GM21786 (cell line): Measurements from ENCODE around the gene CDKL2.
"Not testable (repeated sequence)": the region's sequence is repeated elsewhere in the genome, so short reads cannot be mapped to it uniquely, and the experiment has no call there.

ENCODE experiments used
- ATAC-seq: cut with Tn5 transposase; IDR thresholded peaks from one replicate; pipeline ENCODE4 v1.9.1; 2021; ENCODE audit not compliant: unreplicated experiment

CDKL2 gene

GRCh38 chr4:75630174-75630936, at the start of gene CDKL2:
TSS of gene CDKL2 (minus strand) at chr4:75630528. CDS start at chr4:75625988, 4,540 bp downstream.
- peak; percentile 100 for ATAC-seq

DNA sequence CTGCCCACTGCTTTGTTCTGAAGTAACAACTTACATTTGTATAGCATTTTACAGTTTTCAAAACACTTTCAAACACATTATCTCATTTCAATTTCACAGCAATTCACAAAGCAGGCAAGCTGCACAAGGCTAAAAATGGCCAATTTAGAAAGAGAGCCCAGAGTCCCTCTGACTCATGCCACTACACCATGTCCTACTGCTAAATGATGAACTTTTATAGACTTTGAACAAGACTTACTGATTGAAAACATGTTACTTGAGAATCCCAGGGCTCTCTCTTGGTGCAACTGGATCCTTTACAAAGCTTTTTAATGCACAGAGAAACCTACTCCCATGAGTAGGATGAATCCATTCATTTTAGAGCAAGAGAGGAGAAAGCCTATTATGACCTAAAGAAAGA, 48.6 kb upstream of the CDKL2 start:
- no peak for ATAC-seq

GRCh38 chr4:75678473-75678872, 48.1 kb upstream of the CDKL2 start:
- ATAC-seq: no peak

DNA sequence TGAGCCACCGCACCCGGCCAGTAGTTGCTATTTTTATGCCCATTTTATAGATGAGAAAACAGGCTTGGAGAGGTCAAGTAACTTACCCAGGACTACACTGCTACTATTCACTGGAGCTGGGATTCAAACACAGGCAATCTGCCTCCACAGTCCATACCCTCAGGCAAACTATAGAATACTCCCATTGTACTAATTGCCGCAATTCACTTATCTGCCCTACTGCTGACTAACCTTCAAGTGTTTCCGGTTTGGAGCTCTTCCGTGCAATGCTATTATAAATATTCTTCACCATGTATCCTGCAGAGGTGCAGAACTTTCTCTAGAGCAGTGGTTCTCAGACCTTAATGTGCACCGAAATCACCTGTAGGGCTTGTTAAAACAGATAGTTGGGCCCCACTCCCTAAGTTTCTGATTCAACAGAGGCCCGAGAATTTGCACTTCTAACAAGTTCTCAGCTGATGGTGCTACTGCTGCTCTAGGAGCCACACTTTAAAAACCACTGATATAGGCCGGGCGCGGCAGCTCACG, 44.7 kb upstream of the CDKL2 start:
- ATAC-seq: no peak

GRCh38 chr4:75673959-75674328, 43.6 kb upstream of the CDKL2 start:
- no peak for ATAC-seq

- ATAC-seq: peak; percentile 91
Measured at GRCh38 chr4:75673027-75673958, 43.0 kb upstream of the CDKL2 start, which contains the start of gene G3BP2. TSS of gene G3BP2 (minus strand) at chr4:75673411. CDS start at chr4:75662025, 11,386 bp downstream.

DNA sequence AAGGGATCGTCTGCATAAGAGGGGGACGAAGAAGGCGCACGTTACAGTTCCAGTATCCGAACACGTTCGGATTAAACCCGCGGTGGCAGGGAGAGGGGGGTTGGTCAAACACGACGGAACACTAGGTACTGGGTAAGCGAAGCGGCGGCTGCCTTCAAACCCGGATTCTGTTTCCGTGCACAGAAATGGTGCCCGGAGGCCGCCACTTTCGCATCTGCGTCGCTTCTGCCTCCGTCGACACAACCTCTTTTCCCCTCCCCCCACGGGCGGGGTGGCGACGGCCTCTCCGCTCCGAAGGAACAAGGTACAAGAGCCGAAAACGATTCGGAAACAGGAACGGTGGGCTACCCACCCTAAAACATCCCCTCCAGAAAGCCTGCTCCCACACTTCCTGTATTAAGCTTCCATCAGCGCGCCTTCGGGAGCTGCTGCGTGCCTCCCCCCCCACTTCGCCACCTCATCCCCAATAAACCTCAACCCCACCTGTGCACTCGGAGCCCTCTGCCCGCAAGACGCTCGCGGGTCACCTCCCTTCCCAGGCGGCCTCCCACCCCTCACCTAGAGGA, 42.2 kb upstream of the CDKL2 start:
- ATAC-seq: peak; percentile 21

DNA sequence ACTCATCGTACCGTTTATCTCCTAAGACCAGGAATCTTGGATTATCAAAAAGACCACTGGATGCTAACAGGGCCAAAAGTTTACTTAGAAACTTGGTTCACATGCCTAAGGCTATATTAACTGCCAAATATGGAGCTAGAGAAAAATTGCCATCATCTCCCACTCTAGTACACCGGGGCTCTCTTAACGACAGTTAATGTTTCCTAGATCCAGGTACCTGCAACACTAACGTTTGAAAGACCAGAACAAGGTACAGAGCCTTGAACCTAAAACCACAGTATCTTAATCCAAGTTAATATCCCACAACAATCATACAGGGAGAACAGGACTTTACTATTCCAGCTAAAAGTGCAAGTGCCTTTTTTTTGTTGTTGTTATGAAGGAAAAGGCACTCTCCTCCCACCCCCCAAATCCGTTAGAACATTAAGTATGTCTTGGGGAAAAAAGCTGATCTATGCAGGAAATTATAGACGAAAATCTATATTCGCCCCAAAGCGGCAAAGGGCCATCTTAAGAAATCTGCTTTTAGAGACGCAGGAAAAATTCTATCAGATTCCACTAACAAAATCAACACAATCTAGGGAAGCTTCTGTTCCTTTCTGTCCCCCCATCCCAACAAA, 41.6 kb upstream of the CDKL2 start:
- ATAC-seq: no peak

- ATAC-seq: no peak
Measured at GRCh38 chr4:75668596-75668995, 38.3 kb upstream of the CDKL2 start.

- not testable (repeated sequence) for ATAC-seq
Measured at GRCh38 chr4:75667636-75668035, 37.3 kb upstream of the CDKL2 start.

DNA sequence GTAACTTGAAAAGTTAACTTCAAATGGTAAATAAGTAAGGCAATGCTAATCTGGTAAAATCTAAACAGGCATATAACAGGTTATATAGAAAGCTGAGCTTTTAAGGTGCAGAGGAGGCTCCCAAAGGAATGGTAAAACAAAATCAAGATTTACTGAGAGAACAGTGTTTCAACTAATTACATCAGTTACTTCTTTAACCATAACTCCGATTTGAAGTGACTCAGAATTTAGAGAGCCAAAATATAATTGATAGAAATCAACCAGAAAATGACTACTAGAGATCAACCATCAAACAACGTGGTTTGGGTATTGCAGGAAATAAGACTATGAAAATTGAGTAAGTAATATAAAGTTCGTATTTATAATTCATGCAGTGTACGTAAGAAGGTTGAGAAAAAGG, 36.0 kb upstream of the CDKL2 start:
- ATAC-seq: no peak

DNA sequence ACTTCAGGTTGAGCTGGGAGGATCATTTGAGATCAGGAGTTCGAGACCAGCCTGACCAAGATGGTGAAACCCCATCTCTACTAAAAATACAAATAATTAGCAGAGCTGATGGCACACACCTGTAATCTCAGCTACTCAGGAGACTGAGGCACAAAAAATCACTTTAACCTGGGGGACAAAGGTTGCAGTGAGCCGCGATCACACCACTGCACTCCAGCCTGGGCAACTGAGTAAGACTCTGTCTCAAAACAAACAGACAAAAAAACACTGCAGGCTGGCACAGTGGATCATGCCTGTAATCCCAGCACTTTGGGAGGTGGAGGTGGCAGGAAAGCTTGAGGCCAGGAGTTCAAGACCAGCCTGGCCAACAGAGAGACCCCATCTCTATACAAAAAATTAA, 34.3 kb upstream of the CDKL2 start:
- not testable (repeated sequence) for ATAC-seq

GRCh38 chr4:75662626-75663025, 32.3 kb upstream of the CDKL2 start:
- no peak for ATAC-seq

DNA sequence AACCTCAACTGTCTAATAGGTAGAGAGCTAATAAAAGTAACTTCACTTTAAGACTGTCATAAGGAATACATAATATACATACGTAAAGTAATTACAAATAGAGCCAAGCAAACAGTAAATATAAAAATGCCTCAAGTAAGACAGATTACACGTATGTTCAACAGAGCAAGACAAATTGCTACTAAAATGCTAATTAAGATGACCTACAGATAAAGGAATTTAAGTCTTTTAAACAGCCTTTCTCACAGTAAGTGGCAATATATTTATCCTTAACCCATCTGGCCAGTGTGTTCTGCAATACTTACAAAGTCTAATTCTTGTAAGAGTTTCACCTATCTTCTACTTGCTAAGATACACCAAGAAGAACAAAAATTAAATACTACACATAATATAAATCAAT, 30.2 kb upstream of the CDKL2 start:
- ATAC-seq: no peak

- no peak for ATAC-seq
Measured at GRCh38 chr4:75659512-75660031, 29.2 kb upstream of the CDKL2 start.

- ATAC-seq: no peak
Measured at GRCh38 chr4:75658876-75659275, 28.5 kb upstream of the CDKL2 start.

- ATAC-seq: no peak
Measured at GRCh38 chr4:75655562-75655961, 25.2 kb upstream of the CDKL2 start.

- no peak for ATAC-seq
Measured at GRCh38 chr4:75654905-75655304, 24.6 kb upstream of the CDKL2 start.

DNA sequence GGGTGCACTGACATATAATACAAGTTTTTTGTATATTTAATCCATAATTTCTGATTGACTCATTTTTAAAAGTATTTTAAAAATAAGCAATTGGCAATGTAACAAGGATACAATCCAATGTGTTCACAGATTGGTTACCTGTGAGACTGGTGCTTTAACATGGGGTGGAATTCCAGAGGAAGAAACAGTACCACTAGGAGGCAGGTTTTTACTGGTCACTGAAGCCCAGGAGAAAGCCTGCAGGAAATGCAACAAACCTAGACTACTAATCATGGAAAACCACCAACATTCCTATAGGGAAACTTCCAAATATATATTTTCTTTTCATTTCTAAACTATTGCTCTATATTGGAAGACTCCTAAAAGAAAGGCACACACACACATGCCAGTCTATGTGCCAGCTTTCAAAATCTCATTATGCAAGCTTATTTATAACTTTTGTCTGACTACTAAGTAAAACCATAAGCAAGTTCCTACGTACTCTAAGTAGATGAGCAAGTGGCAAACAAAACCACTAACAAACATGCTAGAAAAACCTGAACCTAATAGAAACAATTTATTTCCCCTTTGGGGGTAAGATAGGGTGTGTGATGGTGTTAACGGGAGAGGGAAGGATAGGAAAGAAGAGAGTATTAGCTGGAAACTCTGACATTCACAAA, 23.6 kb upstream of the CDKL2 start:
- ATAC-seq: no peak

- ATAC-seq: no peak
Measured at GRCh38 chr4:75644095-75644494, 13.8 kb upstream of the CDKL2 start.
